Mesendoderm (in vitro differentiated cells): ENCODE results near the gene UPK1B.

Source experiments
- DNase-seq: peaks from one replicate; pipeline ENCODE4 v3.0.0; 2013
- H2AK5ac ChIP-seq: 2 replicates; pipeline ENCODE4 v1.6.1; 2013; ENCODE audit warnings: low read length, inconsistent platforms
- H2BK120ac ChIP-seq: 2 replicates; pipeline ENCODE4 v1.6.1; 2013; ENCODE audit warnings: low read depth, mild to moderate bottlenecking, low read length, moderate library complexity, mixed read lengths
- H2BK15ac ChIP-seq: replicated peaks from 2 replicates; pipeline ENCODE4 v1.6.1; 2013; ENCODE audit warnings: low read depth, mild to moderate bottlenecking, moderate library complexity
- H2BK5ac ChIP-seq: 2 replicates; pipeline ENCODE4 v1.6.1; 2013; ENCODE audit warnings: low read length, inconsistent platforms
- H3K18ac ChIP-seq: 2 replicates; pipeline ENCODE4 v1.6.1; 2013; ENCODE audit warnings: mild to moderate bottlenecking, low read length, mixed read lengths
- H3K23ac ChIP-seq: one replicate; pipeline ENCODE4 v1.6.1; 2013; ENCODE audit warnings: low read length
- H3K27ac ChIP-seq: 2 replicates; pipeline ENCODE4 v1.5.1; 2013; ENCODE audit warnings: low read depth, mild to moderate bottlenecking, inconsistent platforms, low read length, moderate library complexity
- H3K27me3 ChIP-seq: 2 replicates; pipeline ENCODE4 v1.6.1; 2013; ENCODE audit warnings: low read length, control low read depth, mild to moderate bottlenecking, inconsistent platforms; ENCODE audit not compliant: insufficient read depth, poor library complexity
- H3K36me3 ChIP-seq: 2 replicates; pipeline ENCODE4 v1.6.1; 2013; ENCODE audit warnings: low read length, inconsistent platforms; ENCODE audit not compliant: control insufficient read depth, insufficient read depth
- H3K4ac ChIP-seq: one replicate; pipeline ENCODE4 v1.6.1; 2013; ENCODE audit warnings: low read depth, mild to moderate bottlenecking, low read length, moderate library complexity
- H3K4me1 ChIP-seq: 2 replicates; pipeline ENCODE4 v1.6.1; 2013; ENCODE audit warnings: low read depth, low read length, inconsistent platforms; ENCODE audit not compliant: control insufficient read depth
- H3K4me2 ChIP-seq: 2 replicates; pipeline ENCODE4 v1.6.1; 2013; ENCODE audit warnings: low read length
- H3K4me3 ChIP-seq: 2 replicates; pipeline ENCODE4 v1.5.1; 2013; ENCODE audit warnings: mild to moderate bottlenecking, low read length
- H3K56ac ChIP-seq: one replicate; pipeline ENCODE4 v1.6.1; 2013; ENCODE audit warnings: low read length
- H3K79me1 ChIP-seq: 2 replicates; pipeline ENCODE4 v1.6.1; 2013; ENCODE audit warnings: low read length, inconsistent platforms
- H3K79me2 ChIP-seq: 2 replicates; pipeline ENCODE4 v1.6.1; 2013; ENCODE audit warnings: mild to moderate bottlenecking, low read length; ENCODE audit not compliant: control insufficient read depth, insufficient read depth
- H3K9ac ChIP-seq: 2 replicates; pipeline ENCODE4 v1.6.1; 2013; ENCODE audit warnings: low read length, inconsistent platforms
- H4K5ac ChIP-seq: one replicate; pipeline ENCODE4 v1.6.1; 2013; ENCODE audit warnings: low read length
- H4K8ac ChIP-seq: one replicate; pipeline ENCODE4 v1.6.1; 2013; ENCODE audit warnings: low read depth, mild to moderate bottlenecking, control low read depth, low read length, moderate library complexity
- WGBS: extraction: QIAGEN DNeasy Blood & Tissue Kit; methylation state at CpG from one replicate; pipeline ENCODE4 v1.1.7; 2013; ENCODE audit warnings: low lambda C conversion rate, missing lambda C conversion rate; ENCODE audit not compliant: insufficient coverage; ENCODE audit errors: extremely low coverage; 5-methylcytosine and 5-hydroxymethylcytosine counted together

UPK1B gene

DNA sequence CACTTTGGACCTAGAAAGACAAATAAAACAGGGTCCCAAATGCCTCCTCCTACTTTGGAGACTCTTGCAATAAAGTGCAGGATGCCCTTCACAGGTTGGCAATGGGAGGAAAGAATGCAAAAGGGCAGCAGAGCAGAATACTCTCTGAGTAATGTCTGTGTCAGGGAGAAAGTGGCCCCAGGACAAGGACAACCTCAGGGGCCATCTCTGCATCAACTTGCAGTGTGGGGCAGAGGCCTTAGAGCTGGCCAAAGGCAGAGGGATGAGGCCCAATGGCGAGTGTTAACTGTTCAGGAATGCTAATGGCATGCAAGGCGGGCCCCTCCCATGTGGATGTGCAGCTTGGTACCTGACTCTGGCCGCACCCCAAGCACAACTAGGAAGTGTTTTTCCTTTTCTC lies 8.4 kb downstream of the UPK1B start:
- Histone ChIP-seq H3K18ac (no peak overlapping the region), H3K79me2 (no peaks in the 10 kb centered on the region), H3K4ac (no peak overlapping the region), H3K4me3 (no peak overlapping the region), H3K4me2 (no peak overlapping the region), H2AK5ac (no peak overlapping the region), H4K5ac (no peak overlapping the region), H3K79me1 (no peaks in the 10 kb centered on the region), H3K27me3 (no peaks in the 10 kb centered on the region), H3K36me3 (no peaks in the 10 kb centered on the region), H4K8ac (no peak overlapping the region), H3K4me1 (no peaks in the 10 kb centered on the region), H2BK120ac (no peak overlapping the region), H2BK15ac (no peak overlapping the region), H3K56ac (no peak overlapping the region), H3K27ac (no peak overlapping the region), H3K9ac (no peak overlapping the region), H3K23ac (no peak overlapping the region), H2BK5ac (no peak overlapping the region)
- WGBS = no CpG with 5 or more reads among the region's 3 CpGs
- DNase-seq = peak; percentile 12

DNA sequence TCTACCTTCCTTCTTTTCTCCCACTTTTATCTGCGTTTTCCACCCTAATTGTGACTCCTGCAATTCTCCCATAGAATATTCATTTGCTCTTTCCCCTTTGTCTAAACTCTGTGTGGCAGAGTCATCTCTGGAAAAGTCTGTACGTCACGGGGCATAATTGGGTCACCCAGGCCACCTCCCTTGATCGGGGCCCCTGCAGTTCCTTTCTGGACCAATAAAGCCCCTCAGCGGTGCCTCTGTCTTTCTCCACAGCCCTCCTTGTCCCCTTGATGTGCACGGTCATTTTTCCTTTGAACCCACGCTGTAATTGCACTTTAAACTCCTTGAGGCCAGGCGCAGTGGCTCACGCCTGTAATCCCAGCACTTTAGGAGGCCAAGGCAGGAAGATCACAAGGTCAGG lies 10.7 kb downstream of the UPK1B start:
- no CpG with 5 or more reads among the region's 9 CpGs for WGBS
- Histone ChIP-seq H3K27me3 (no peaks in the 10 kb centered on the region), H3K27ac (no peak overlapping the region), H3K4me3 (no peak overlapping the region), H3K4me1 (no peaks in the 10 kb centered on the region), H3K79me1 (no peaks in the 10 kb centered on the region), H3K4me2 (no peak overlapping the region), H3K9ac (no peak overlapping the region), H3K79me2 (no peaks in the 10 kb centered on the region), H3K23ac (no peak overlapping the region), H3K18ac (no peak overlapping the region), H2BK120ac (no peak overlapping the region), H4K8ac (no peak overlapping the region), H3K36me3 (no peaks in the 10 kb centered on the region), H4K5ac (no peak overlapping the region), H3K4ac (no peak overlapping the region), H2BK15ac (no peak overlapping the region), H2BK5ac (no peak overlapping the region), H3K56ac (no peak overlapping the region), H2AK5ac (no peak overlapping the region)
- no peak for DNase-seq

DNA sequence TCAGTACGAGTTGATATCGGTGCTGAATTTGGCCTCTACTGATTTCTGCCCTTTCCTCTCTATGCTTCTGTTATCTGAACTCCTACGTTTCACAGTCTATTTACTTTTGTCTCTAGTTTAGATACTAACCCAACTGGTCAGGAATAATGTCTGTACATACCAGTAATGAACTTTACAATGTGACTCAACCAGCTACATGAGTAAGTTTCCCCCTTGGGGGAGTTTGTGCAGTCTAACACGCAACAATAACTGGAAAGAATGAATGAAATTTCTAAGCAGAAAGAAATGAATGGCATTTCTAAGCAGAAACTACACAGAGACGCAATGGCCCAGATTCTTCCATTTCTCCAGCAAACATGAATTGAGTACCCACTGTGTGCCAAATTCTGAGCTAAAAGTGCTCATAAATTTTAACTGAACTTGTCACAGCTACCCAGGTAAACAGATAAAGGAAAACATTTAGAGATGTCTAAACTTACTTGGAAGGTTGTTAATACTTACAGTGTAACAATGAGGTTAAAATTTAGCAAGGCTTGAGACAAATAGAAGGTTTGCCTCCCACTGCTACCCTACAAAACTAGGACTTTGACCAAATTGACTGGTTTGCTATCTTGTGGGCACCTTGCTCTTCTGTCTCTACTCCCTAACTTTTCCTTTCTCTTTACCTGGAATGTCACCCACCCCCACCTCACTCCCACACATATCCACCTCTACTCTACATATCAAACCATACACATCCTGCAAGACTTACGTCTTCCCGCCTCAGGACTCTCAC lies 11.6 kb downstream of the UPK1B start:
- Histone ChIP-seq H3K4ac (no peak overlapping the region), H3K36me3 (no peaks in the 10 kb centered on the region)

DNA sequence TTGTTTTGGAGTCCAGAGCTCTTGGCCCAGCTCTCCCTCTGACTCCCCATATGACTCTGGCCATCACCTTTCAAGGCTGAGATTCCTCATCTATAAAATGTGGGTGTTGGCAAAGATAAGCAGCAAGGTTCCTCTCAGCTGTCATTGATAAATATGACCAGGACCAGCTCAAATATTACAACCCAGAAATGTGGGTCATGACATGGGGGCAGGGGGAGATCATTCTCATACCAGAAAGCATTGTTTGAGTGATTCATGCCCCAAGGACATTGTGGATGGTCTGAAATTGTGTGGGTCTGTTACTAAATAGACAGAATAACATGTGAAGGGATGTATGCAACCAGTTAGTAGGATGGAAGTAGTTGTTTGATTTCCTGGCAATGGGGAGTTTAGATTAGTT lies 13.9 kb downstream of the UPK1B start:
- H2BK120ac ChIP-seq = no peak overlapping the region
- no peak overlapping the region for H3K9ac ChIP-seq
- H4K8ac ChIP-seq = no peak overlapping the region
- no peak overlapping the region for H4K5ac ChIP-seq
- no peaks in the 10 kb centered on the region for H3K4me1 ChIP-seq
- no peak overlapping the region for H3K18ac ChIP-seq
- H2AK5ac ChIP-seq = no peak overlapping the region
- no peak overlapping the region for H3K27ac ChIP-seq
- H3K27me3 ChIP-seq = no peaks in the 10 kb centered on the region
- H3K79me1 ChIP-seq = no peaks in the 10 kb centered on the region
- H3K4ac ChIP-seq = no peak overlapping the region
- H2BK15ac ChIP-seq = no peak overlapping the region
- H3K36me3 ChIP-seq = no peaks in the 10 kb centered on the region
- no peak overlapping the region for H3K56ac ChIP-seq
- no peak overlapping the region for H3K4me2 ChIP-seq
- H3K4me3 ChIP-seq = no peak overlapping the region
- H2BK5ac ChIP-seq = no peak overlapping the region
- no peak for DNase-seq
- H3K23ac ChIP-seq = no peak overlapping the region
- no peaks in the 10 kb centered on the region for H3K79me2 ChIP-seq

More for the DNA sequence above, 11.6 kb downstream of the UPK1B start:
- H4K5ac ChIP-seq = no peak overlapping the region
- H3K23ac ChIP-seq = no peak overlapping the region
- H2BK120ac ChIP-seq = no peak overlapping the region
- H3K4me1 ChIP-seq = no peaks in the 10 kb centered on the region
- no peak overlapping the region for H3K27ac ChIP-seq
- H3K18ac ChIP-seq = no peak overlapping the region
- H2BK5ac ChIP-seq = no peak overlapping the region
- H2BK15ac ChIP-seq = no peak overlapping the region
- no peaks in the 10 kb centered on the region for H3K79me2 ChIP-seq
- no peaks in the 10 kb centered on the region for H3K79me1 ChIP-seq
- no peak overlapping the region for H3K4me2 ChIP-seq
- H3K4me3 ChIP-seq = no peak overlapping the region
- no peaks in the 10 kb centered on the region for H3K27me3 ChIP-seq
- H3K56ac ChIP-seq = no peak overlapping the region
- no peak overlapping the region for H4K8ac ChIP-seq
- H3K9ac ChIP-seq = no peak overlapping the region
- WGBS = no CpG with 5 or more reads among the region's 7 CpGs
- H2AK5ac ChIP-seq = no peak overlapping the region
- DNase-seq = no peak

DNA sequence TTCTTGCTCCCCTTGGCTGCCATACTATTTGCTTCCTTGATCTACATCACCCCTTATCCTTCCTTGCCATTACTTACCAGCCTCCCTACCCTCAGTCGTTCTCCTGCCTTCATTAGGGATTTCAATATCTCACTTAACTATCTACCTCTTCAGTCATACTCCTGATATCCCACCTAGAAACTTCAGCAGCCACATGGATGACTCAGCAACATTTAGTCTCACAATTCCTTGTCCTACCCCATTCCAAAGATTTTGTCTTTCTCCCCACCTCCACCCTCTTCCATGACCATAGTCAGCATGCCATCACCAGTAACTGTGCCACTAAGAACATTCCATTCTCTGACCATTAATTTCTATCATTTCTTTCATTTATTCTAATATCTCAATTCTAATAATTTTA lies 18.4 kb downstream of the UPK1B start:
- no peak overlapping the region for H3K18ac ChIP-seq
- no CpG with 5 or more reads among the region's 1 CpG for WGBS
- H3K4me1 ChIP-seq = peaks cover 3% of the 10 kb centered on the region
- no peak overlapping the region for H4K8ac ChIP-seq
- H3K27me3 ChIP-seq = no peaks in the 10 kb centered on the region
- no peak overlapping the region for H2BK15ac ChIP-seq
- H3K27ac ChIP-seq = no peak overlapping the region
- peak overlapping the region; percentile 17 for H3K56ac ChIP-seq
- peak overlapping the region; percentile 15 for H3K23ac ChIP-seq
- no peaks in the 10 kb centered on the region for H3K79me1 ChIP-seq
- no peak overlapping the region for H2AK5ac ChIP-seq
- no peak overlapping the region for H3K4me2 ChIP-seq
- H2BK5ac ChIP-seq = no peak overlapping the region
- H3K4ac ChIP-seq = no peak overlapping the region
- H2BK120ac ChIP-seq = no peak overlapping the region
- no peak for DNase-seq
- no peak overlapping the region for H3K4me3 ChIP-seq
- H3K9ac ChIP-seq = no peak overlapping the region
- no peaks in the 10 kb centered on the region for H3K79me2 ChIP-seq
- no peaks in the 10 kb centered on the region for H3K36me3 ChIP-seq
- no peak overlapping the region for H4K5ac ChIP-seq
